Prostate gland (tissue), 2 donors: ENCODE data around the gene IGF2BP1. TPM values are rescaled to one million over a fixed set of nuclear protein-coding genes. Genes with fewer than 3 reads are reported as not detected.

Source experiments
- DNase-seq: peaks from one replicate; pipeline ENCODE4 v3.0.0-alpha.2; 2019; ENCODE audit warnings: low spot score
- H3K27ac ChIP-seq, 2 donors: fragments of 200-600 bp; sonication (generic); 2 replicates each; pipeline ENCODE4 v1.5.1; 2017 to 2019
- H3K27me3 ChIP-seq: fragments of 200-600 bp; sonication (generic); replicated peaks from 2 replicates; pipeline ENCODE4 v1.5.1; 2019; ENCODE audit not compliant: insufficient read depth
- H3K36me3 ChIP-seq, 2 donors: fragments of 200-600 bp; sonication (generic); 1 replicate in 1 of 2; 2 replicates in 1 of 2; pipeline versions ENCODE4 v1.5.1 to v1.8.1; 2017 to 2019
- H3K4me1 ChIP-seq: fragments of 200-600 bp; sonication (generic); replicated peaks from 2 replicates; pipeline ENCODE4 v1.5.1; 2019
- H3K4me3 ChIP-seq, 2 donors: fragments of 200-600 bp; sonication (generic); 2 replicates each; pipeline ENCODE4 v1.5.1; 2017 to 2019
- H3K9me3 ChIP-seq: fragments of 200-600 bp; sonication (generic); 2 replicates; pipeline ENCODE4 v1.5.1; 2017
- POLR2A ChIP-seq: fragments of 450-650 bp; IDR thresholded peaks from one replicate; pipeline ENCODE4 v1.6.1; 2016; ENCODE audit warnings: antibody characterized with exemption, mild to moderate bottlenecking
- POLR2AphosphoS5 ChIP-seq: sonication (generic); formaldehyde crosslinking; IDR thresholded peaks from one replicate; pipeline ENCODE4 v1.6.1; 2017; ENCODE audit warnings: antibody characterized with exemption
- WGBS: methylation state at CpG from one replicate; pipeline ENCODE4 v1.1.5; 2018; 5-methylcytosine and 5-hydroxymethylcytosine counted together
- intact Hi-C: fragments of 100-400 bp; cut with DNase I; formaldehyde crosslinking; loops from one replicate; pipeline ENCODE4 v1.14.2; 2022
- total RNA-seq, 2 donors: library from RNA; depleted of rRNA; stranded (reverse); fragments of >200 nt; gene quantifications; one replicate each; pipeline ENCODE4 v1.1.0, GENCODE V29; 2016
- TF ChIP-seq, protein P1 (sequence below), 4 experiments: fragments of 200-600 bp in 2 of 4; fragments of 450-650 bp in 2 of 4; sonication (generic) in 2 of 4; IDR thresholded peaks; 1 replicate in 3 of 4; 2 replicates in 1 of 4; pipeline ENCODE4 v1.5.1; 2016 to 2019; ENCODE audit warnings: antibody characterized with exemption in 4 of 4, mild to moderate bottlenecking in 2 of 4, moderate library complexity in 2 of 4

IGF2BP1 gene
- total RNA-seq, 2 donors from 2014 or later: 10.9 TPM; not detected in 1

DNA sequence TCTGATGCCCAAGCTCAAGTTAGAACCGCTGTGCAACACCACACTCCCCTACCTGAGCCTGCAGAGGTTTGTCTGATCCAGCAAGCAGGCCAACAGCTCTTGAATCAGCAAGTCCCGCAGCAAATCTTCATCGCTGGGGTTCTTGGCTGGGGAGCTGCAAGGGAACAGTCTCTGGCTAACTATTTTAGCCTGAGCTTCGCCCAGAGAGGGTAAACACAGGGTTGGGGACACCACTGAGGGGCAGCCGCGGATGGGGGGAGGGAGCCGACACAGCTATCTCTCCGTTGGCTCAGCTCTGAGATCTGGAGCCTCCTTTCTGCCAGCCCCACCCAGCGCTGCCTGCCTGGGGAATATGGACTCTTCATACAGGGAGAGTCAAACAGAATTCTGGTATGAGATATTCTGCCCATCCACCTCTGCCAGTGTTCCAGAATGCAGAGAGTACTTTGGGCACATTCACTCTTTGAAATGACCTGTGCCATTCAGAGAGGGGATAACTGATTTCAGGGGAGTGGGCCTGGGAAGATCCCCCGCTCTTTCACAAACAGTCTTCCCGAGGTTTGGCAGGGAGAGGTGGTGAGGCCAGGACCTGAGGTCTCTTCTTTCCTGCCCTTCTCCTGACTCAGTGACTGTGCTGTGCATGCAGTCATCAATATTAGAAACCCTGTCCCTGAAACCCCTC, 36.2 kb upstream of the IGF2BP1 start:
- H3K27me3 ChIP-seq: peaks cover 10% of the 10 kb centered on the region
- TF ChIP-seq, protein P1, sequence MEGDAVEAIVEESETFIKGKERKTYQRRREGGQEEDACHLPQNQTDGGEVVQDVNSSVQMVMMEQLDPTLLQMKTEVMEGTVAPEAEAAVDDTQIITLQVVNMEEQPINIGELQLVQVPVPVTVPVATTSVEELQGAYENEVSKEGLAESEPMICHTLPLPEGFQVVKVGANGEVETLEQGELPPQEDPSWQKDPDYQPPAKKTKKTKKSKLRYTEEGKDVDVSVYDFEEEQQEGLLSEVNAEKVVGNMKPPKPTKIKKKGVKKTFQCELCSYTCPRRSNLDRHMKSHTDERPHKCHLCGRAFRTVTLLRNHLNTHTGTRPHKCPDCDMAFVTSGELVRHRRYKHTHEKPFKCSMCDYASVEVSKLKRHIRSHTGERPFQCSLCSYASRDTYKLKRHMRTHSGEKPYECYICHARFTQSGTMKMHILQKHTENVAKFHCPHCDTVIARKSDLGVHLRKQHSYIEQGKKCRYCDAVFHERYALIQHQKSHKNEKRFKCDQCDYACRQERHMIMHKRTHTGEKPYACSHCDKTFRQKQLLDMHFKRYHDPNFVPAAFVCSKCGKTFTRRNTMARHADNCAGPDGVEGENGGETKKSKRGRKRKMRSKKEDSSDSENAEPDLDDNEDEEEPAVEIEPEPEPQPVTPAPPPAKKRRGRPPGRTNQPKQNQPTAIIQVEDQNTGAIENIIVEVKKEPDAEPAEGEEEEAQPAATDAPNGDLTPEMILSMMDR (IDR thresholded peaks at IDR 0.05): no peak
- TF ChIP-seq POLR2AphosphoS5 (no peak), POLR2A (no peak)
- intact Hi-C loops: no loop called here
- no peak overlapping the region for H3K27ac ChIP-seq
- no peaks in the 10 kb centered on the region for H3K9me3 ChIP-seq
- no peaks in the 10 kb centered on the region for H3K4me1 ChIP-seq
- DNase-seq: no peak
- H3K4me3 ChIP-seq: no peak overlapping the region
- 18% methylated on average over 11 of the region's 11 CpGs for WGBS
- H3K36me3 ChIP-seq: no peaks in the 10 kb centered on the region

DNA sequence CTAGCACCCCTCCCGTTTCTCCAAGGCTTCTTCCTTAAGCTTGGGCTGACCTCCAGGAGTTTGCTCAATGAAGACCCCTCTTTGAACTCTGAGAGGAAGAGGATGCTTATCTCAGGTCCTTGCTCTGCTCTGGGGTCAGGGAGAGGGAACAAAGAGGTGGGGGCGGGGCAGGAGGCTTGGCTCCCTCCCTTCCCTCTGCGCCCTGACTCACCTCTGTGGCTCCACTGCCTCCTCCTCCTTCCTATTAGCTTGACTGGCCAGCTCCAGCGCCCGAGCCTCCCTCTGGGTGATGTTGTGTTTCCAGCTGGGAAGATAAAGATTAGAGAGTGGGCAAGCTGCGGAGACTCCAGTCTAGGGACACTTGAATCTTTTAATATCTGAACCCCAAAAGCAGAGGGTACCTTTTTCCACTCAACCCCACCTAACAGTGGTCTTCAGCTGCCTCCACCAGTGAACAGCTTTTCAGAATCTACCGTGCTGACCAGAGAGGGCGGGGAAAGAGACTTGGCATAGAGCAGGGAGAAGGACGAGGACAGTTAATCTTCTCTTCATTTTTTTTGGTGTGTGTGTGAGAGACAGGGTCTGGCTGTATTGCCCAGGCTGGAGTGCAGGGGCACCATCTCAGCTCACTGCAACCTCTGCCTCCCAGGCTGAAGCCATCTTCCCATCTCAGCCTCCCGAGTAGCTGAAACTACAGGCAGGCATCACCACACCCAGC, 35.5 kb upstream of the IGF2BP1 start:
- Histone ChIP-seq H3K9me3 (no peaks in the 10 kb centered on the region), H3K27ac (no peak overlapping the region), H3K36me3 (no peaks in the 10 kb centered on the region), H3K27me3 (peaks cover 15% of the 10 kb centered on the region), H3K4me3 (no peak overlapping the region), H3K4me1 (no peaks in the 10 kb centered on the region)
- TF ChIP-seq POLR2AphosphoS5 (no peak), POLR2A (no peak)
- TF ChIP-seq, protein P1 (IDR thresholded peaks at IDR 0.05): no peak
- 29% methylated on average over 10 of the region's 10 CpGs for WGBS
- intact Hi-C loops: no loop called here
- DNase-seq: no peak

DNA sequence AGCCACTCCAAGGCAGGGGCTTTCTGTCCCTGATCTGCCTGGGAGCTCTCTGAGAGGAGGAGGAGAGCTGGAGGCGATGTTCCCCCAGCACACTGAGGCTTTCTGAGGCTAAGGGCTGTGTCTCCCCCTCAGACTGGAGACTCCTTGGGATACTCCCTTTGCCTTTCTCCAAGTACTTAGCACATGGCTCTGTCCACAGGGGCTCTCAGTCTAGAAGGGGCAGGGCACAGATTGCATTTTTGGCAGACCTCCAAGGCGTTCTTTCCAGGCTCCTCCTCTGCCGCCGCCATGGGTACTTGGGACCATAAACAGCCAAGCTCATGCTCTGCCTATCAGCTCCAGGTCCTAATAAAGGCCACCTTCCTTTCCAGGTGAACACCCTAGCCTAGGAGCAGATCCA, 27.0 kb upstream of the IGF2BP1 start:
- no peak overlapping the region for H3K4me3 ChIP-seq
- no peaks in the 10 kb centered on the region for H3K4me1 ChIP-seq
- H3K27ac ChIP-seq: no peak overlapping the region
- 28% methylated on average over 4 of the region's 4 CpGs for WGBS
- intact Hi-C loops: no loop called here
- no peak for DNase-seq
- H3K27me3 ChIP-seq: peaks cover 8% of the 10 kb centered on the region
- no peaks in the 10 kb centered on the region for H3K36me3 ChIP-seq
- TF ChIP-seq POLR2A: no peak
- TF ChIP-seq, protein P1 (IDR thresholded peaks at IDR 0.05): no peak
- TF ChIP-seq POLR2AphosphoS5: no peak
- H3K9me3 ChIP-seq: no peaks in the 10 kb centered on the region

DNA sequence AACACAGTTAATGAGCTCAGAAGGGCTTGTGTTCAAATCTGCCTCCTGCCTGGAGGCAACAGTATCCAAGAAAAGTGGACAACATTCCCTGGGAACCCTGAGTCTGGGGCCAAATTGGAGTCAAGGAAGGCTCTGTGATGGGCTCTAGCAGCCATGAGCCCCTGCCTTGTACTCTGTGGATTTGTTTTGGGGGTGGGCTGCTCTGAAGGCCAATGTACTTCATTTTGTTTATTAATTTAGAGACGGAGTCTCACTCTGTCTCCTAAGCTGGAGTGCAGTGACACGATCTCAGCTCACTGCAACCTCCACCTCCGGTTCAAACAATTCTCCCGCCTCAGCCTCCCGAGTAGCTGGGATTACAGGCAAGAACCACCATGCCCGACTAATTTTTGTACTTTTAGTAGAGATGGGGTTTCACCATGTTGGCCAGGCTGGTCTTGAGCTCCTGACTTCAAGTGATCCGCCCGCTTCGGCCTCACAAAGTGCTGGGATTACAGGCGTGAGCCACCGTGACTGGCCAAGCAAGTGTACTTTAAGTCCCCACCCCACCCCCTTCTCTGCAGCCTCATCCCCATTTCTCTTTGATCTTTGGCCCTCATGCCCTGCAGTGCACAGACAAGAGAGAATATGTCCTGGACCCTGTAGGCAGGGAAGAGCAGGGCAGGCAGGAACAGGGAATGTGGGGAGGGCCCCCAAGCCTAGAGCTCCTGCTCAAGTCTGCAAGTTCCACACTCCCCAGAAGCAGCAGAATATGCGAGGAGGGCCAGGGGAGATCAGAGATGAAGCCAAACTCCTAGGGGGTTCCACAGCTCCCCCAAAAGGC, 26.1 kb upstream of the IGF2BP1 start:
- intact Hi-C loops: no loop called here
- Histone ChIP-seq H3K4me3 (no peak overlapping the region), H3K27me3 (peaks cover 8% of the 10 kb centered on the region), H3K9me3 (no peaks in the 10 kb centered on the region), H3K27ac (no peak overlapping the region), H3K4me1 (no peaks in the 10 kb centered on the region), H3K36me3 (no peaks in the 10 kb centered on the region)
- WGBS: 77% methylated on average over 12 of the region's 12 CpGs
- no peak for DNase-seq
- TF ChIP-seq, protein P1 (IDR thresholded peaks at IDR 0.05): no peak
- TF ChIP-seq POLR2A (no peak), POLR2AphosphoS5 (no peak)
